ENCODE measurements around the gene NPAT.

Gene NPAT

DNA sequence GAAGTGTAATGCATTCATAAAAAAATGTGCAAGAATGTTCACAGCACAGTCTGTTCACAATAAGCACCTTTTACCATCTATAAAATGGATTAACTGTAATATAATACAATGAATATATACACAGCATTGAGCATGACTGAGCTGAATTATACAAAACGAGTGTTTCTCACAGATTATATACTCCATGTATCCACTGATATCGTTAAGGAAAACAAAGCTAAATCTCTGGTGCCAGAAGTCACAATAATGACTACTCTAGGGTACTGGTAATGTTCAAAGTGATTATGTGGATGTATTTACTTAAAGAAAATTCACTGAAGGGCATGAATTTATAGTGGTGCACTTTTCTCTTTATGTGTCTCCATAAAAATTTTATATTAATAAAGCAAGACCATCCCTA, 67.8 kb downstream of the NPAT start:
- in situ Hi-C loops (cut with HindIII; ENCODE audit: low sequenced_read_pairs): no loop called here
- no peak for TF ChIP-seq CTCF (IDR thresholded peaks at IDR 0.05; ENCODE audit: low read depth, low read length, missing control alignments)
- DNase-seq (ENCODE audit: low read depth): no peak
- no peak overlapping the region for H3K4me3 ChIP-seq (ENCODE audit: low read depth, low read length)

DNA sequence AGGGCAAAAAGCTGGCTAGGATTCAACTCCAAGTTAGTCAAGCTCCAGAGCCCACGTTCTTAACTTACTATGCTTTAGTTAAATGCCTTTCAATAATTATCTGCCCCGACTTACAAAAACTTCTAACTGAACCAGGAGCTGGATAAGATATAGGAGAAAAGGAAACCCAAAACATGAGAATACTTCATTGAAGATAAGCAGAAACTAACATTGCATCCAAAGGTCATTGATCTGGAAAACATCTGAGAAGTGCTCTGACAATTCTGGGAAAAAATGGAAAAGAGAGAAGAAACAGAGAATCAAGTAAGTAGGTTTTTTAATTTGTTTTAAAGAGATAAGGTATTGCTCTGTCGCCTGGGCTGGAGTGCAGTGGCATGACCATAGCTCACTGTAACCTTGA, 73.9 kb downstream of the NPAT start:
- TF ChIP-seq CTCF (IDR thresholded peaks at IDR 0.05; ENCODE audit: low read depth, low read length, missing control alignments): no peak
- no peak for DNase-seq (ENCODE audit: low read depth)
- H3K4me3 ChIP-seq (ENCODE audit: low read depth, low read length): no peak overlapping the region
- in situ Hi-C loops (cut with HindIII; ENCODE audit: low sequenced_read_pairs): no loop called here

DNA sequence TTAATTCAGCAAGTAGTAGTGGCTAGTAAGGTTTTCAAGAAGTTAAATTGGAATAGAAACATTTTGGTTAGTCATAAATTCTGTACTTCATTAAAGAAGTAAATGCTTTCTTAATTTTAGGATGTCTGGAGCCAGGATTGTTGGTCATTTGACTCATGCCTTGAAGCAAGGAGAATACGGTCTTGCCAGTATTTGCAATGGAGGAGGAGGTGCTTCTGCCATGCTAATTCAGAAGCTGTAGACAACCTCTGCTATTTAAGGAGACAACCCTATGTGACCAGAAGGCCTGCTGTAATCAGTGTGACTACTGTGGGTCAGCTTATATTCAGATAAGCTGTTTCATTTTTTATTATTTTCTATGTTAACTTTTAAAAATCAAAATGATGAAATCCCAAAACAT, 75.3 kb downstream of the NPAT start:
- DNase-seq (ENCODE audit: low read depth): no peak
- TF ChIP-seq CTCF (IDR thresholded peaks at IDR 0.05; ENCODE audit: low read depth, low read length, missing control alignments): no peak
- in situ Hi-C loops (cut with HindIII; ENCODE audit: low sequenced_read_pairs): no loop called here
- no peak overlapping the region for H3K4me3 ChIP-seq (ENCODE audit: low read depth, low read length)

DNA sequence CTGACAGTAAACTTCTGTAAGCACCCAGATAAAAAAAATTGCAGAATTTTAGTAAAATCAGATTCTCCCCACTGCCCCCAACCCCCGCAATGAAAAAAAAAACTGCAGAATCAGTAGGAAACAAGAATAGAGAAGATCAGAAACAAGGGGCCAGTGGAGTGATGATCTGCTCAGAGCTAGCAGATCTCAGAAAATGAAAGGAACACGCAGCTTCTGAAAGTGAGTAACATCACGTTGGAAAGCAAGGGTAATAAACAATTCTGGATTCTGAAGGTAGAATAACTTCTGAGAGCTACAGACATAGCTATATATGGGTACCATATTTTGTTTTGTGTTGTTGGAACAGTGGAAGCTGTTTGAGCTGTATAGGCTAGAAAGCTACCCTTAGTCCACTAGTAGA, 77.8 kb downstream of the NPAT start:
- in situ Hi-C loops (cut with HindIII; ENCODE audit: low sequenced_read_pairs): no loop called here
- H3K4me3 ChIP-seq (ENCODE audit: low read depth, low read length): no peak overlapping the region
- TF ChIP-seq CTCF (IDR thresholded peaks at IDR 0.05; ENCODE audit: low read depth, low read length, missing control alignments): no peak
- no peak for DNase-seq (ENCODE audit: low read depth)

DNA sequence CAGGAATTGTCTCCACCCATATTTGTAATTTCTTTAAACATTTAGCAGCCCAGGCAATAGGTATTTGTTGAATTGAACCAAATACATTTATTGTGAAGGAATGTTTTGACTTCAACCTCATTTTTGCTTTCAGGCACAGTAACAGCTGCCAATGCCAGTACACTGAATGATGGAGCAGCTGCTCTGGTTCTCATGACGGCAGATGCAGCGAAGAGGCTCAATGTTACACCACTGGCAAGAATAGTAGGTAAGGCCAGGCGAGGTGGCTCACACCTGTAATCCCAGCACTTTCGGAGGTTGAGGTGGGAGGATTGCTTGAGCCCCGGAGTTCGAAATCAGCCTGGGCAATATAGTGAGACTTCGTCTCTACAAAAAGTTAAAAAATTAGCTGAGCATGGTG, 80.1 kb downstream of the NPAT start:
- H3K4me3 ChIP-seq (ENCODE audit: low read depth, low read length): no peak overlapping the region
- no peak for DNase-seq (ENCODE audit: low read depth)
- TF ChIP-seq CTCF (IDR thresholded peaks at IDR 0.05; ENCODE audit: low read depth, low read length, missing control alignments): no peak
- in situ Hi-C loops (cut with HindIII; ENCODE audit: low sequenced_read_pairs): no loop called here

GRCh38 chr11:108137212-108137611, 85.2 kb downstream of the NPAT start:
- in situ Hi-C loops (cut with HindIII; ENCODE audit: low sequenced_read_pairs): no loop called here
- H3K4me3 ChIP-seq (ENCODE audit: low read depth, low read length): no peak overlapping the region
- DNase-seq (ENCODE audit: low read depth): no peak
- TF ChIP-seq CTCF (IDR thresholded peaks at IDR 0.05; ENCODE audit: low read depth, low read length, missing control alignments): no peak

Data from astrocyte of the cerebellum (primary cell).